ENCODE data around the gene UNC13D.
"Not testable (repeated sequence)": the region's sequence is repeated elsewhere in the genome, so short reads cannot be mapped to it uniquely, and the experiment has no call there.

UNC13D gene

DNA sequence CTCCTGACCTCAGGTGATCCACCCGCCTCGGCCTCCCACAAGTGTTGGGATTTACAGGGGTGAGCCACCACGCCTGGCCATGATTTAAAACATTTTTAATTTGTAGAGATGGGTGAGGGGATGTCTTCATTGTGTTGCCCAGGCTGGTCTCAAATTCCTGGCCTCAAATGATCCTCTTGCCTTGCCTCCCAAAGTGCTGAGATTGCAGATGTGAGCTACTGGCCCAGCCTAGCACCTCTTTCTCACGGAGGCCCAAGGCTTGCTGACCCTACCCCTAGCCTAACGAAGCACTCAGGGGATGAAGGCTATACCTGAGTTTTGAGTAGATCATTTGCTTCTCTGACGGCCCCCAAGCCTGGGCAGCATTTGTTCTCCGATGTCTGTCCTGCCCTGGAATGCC lies 33.0 kb downstream of the UNC13D start:
- no peaks in the 10 kb centered on the region for H3K27me3 ChIP-seq
- DNase-seq, result no peak
- TF ChIP-seq, protein P1, sequence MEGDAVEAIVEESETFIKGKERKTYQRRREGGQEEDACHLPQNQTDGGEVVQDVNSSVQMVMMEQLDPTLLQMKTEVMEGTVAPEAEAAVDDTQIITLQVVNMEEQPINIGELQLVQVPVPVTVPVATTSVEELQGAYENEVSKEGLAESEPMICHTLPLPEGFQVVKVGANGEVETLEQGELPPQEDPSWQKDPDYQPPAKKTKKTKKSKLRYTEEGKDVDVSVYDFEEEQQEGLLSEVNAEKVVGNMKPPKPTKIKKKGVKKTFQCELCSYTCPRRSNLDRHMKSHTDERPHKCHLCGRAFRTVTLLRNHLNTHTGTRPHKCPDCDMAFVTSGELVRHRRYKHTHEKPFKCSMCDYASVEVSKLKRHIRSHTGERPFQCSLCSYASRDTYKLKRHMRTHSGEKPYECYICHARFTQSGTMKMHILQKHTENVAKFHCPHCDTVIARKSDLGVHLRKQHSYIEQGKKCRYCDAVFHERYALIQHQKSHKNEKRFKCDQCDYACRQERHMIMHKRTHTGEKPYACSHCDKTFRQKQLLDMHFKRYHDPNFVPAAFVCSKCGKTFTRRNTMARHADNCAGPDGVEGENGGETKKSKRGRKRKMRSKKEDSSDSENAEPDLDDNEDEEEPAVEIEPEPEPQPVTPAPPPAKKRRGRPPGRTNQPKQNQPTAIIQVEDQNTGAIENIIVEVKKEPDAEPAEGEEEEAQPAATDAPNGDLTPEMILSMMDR (IDR thresholded peaks at IDR 0.05; ENCODE audit: low read depth, low read length), result no peak
- no peak overlapping the region for H3K4me3 ChIP-seq (ENCODE audit: low read depth, low read length)
- H3K4me1 ChIP-seq, result peaks cover 36% of the 10 kb centered on the region
- peaks cover 57% of the 10 kb centered on the region for H3K36me3 ChIP-seq
- no peaks in the 10 kb centered on the region for H3K9me3 ChIP-seq

DNA sequence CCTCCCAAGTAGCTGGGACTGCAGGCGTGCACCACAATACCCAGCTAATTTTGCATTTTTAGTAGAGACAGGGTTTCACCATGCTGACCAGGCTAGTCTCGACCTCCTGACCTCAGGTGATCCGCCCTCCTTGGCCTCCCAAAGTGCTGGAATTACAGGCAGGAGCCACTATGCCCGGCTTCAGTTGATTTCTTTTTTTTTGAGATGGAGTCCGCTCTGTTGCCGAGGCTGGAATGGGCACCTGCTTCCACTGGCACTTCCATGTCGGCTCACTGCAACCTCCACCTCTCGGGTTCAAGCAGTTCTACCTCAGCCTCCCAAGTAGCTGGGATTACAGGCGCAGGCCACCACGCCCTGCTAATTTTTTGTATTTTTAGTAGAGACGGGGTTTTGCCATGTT lies 33.4 kb downstream of the UNC13D start:
- not testable (repeated sequence) for H3K9me3 ChIP-seq; DNase-seq; H3K27me3 ChIP-seq; H3K4me3 ChIP-seq (ENCODE audit: low read depth, low read length)
- Histone ChIP-seq H3K36me3 (peaks cover 53% of the 10 kb centered on the region), H3K4me1 (peaks cover 36% of the 10 kb centered on the region)

DNA sequence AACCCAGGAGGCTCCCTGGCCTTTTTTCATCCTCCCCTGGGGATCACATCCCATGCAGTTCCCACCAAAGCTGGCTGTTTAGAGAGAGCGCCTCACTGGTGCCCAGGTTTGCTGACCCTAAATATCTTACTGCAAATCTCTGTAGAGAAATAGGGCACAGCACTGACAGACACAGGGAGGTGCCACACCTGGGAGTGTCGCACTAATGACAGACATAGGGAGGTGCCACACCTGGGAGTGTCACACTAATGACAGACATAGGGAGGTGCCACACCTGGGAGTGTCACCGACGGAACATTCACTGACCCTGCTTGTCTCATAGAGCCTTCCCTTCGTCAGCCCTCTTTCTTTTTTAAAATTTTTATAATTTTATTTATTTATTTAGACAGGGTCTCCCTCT lies 34.0 kb downstream of the UNC13D start:
- Histone ChIP-seq H3K27me3 (no peaks in the 10 kb centered on the region), H3K36me3 (peaks cover 50% of the 10 kb centered on the region), H3K4me1 (peaks cover 33% of the 10 kb centered on the region), H3K9me3 (no peaks in the 10 kb centered on the region), H3K4me3 (ENCODE audit: low read depth, low read length) (peak overlapping the region; percentile 23; the same call in 1 of the 2 replicates)
- DNase-seq, result no peak
- TF ChIP-seq, protein P1 (IDR thresholded peaks at IDR 0.05; ENCODE audit: low read depth, low read length), result no peak

DNA sequence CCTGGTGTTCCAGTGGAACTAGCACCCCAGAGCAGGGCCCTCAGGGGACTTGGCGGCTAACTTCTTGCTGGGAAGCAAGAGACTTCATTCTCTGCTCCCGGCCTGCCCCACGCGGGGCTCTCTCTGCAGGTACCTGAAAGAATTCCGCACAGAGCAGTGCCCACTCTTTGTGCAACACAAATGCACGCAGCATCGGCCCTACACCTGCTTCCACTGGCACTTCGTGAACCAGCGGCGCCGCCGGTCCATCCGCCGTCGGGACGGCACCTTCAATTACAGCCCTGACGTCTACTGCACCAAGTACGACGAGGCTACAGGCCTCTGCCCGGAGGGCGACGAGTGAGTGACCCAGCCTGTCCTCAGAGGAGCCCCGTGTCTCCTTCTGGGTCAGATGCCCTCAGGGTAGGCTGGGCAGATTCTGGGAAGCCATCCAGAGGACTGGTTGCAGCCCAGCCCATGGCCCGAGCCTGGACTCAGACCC lies 34.5 kb downstream of the UNC13D start:
- peak overlapping the region; percentile 23 for H3K4me3 ChIP-seq (ENCODE audit: low read depth, low read length)
- TF ChIP-seq, protein P1 (IDR thresholded peaks at IDR 0.05; ENCODE audit: low read depth, low read length), result no peak
- DNase-seq, result peak; percentile 53
- peaks cover 28% of the 10 kb centered on the region for H3K4me1 ChIP-seq
- H3K36me3 ChIP-seq, result peaks cover 45% of the 10 kb centered on the region
- no peaks in the 10 kb centered on the region for H3K9me3 ChIP-seq
- H3K27me3 ChIP-seq, result no peaks in the 10 kb centered on the region

DNA sequence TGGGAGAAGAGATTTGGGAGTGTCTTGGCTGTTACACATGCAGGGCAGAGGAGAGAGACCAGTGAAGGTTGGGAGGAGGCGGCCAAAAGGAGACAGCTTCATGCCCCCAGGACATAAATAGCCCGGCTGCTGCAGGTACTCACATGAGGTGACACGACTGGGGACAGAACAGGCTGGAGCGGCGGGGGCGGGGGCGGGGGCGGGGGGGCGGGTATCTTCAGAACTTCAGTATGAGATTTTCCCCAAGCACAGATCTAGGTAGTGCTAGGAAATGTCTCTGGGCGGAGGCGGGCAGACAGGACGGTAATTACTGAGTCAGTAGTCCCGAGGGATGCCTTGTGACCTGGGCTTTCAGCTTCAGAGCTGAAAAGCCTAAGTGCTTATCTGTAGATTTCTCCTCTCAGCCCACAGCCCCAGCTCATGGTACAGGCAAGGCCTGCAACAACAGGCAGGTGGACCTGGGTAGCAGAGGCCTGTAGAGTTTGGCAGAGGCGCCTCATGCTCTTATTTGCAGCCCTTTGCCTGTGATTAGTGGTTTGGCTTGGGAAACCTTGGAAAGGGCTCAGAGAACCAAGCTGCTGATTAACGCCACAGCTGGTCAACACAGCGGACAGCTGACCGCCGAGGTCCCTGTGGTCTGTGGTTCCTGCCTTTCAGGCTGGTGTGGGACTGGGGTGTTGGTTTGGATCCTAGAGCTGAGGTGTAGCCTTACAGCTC lies 35.1 kb downstream of the UNC13D start:
- Histone ChIP-seq H3K9me3 (no peaks in the 10 kb centered on the region), H3K27me3 (no peaks in the 10 kb centered on the region), H3K4me3 (ENCODE audit: low read depth, low read length) (peak overlapping the region; percentile 17; the same call in 1 of the 2 replicates), H3K4me1 (peaks cover 26% of the 10 kb centered on the region), H3K36me3 (peaks cover 43% of the 10 kb centered on the region)
- peak; percentile 96 for DNase-seq
- TF ChIP-seq, protein P1 (IDR thresholded peaks at IDR 0.05; ENCODE audit: low read depth, low read length), result no peak

DNA sequence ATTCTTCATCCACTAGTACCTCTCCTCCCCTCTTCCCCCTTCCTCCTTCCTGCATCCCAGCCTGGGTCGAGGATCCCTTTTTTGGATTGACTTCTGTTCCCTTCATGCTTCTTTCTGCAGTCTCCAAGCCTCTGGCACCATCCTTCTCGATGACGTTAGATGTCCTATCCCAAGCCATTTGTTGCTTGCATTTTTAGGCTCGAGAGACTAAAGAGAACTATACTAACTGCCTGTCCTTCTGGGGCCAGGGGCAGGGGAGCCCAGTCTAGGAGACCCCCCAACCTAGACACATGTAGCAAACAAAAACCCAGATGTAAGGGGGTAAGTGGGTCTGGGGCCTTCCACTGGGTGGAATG lies 35.7 kb downstream of the UNC13D start:
- no peaks in the 10 kb centered on the region for H3K27me3 ChIP-seq
- TF ChIP-seq, protein P1 (IDR thresholded peaks at IDR 0.05; ENCODE audit: low read depth, low read length), result no peak
- no peak for DNase-seq
- H3K4me1 ChIP-seq, result peaks cover 26% of the 10 kb centered on the region
- no peaks in the 10 kb centered on the region for H3K9me3 ChIP-seq
- H3K36me3 ChIP-seq, result peaks cover 39% of the 10 kb centered on the region
- peak overlapping the region; percentile 17; the same call in 1 of the 2 replicates for H3K4me3 ChIP-seq (ENCODE audit: low read depth, low read length)

All from BE2C (cell line).